Measurements from ENCODE around the gene ZC3HAV1L.
"Not testable (repeated sequence)": the region's sequence is repeated elsewhere in the genome, so short reads cannot be mapped to it uniquely, and the experiment has no call there.

ZC3HAV1L gene

GRCh38 chr7:139066315-139066714 lies 30.5 kb upstream of the ZC3HAV1L start:
- no peak for TF ChIP-seq CTCF (IDR thresholded peaks at IDR 0.05; ENCODE audit: low read length, missing control alignments)
- no peak for DNase-seq (ENCODE audit: low read depth)
- H3K4me3 ChIP-seq (replicated peaks; ENCODE audit: low read depth, low read length): no peak overlapping the region

GRCh38 chr7:139065323-139065722 lies 29.5 kb upstream of the ZC3HAV1L start:
- TF ChIP-seq CTCF (IDR thresholded peaks at IDR 0.05; ENCODE audit: low read length, missing control alignments): no peak
- no peak for DNase-seq (ENCODE audit: low read depth)
- no peak overlapping the region for H3K4me3 ChIP-seq (replicated peaks; ENCODE audit: low read depth, low read length)

- DNase-seq (ENCODE audit: low read depth): no peak
- H3K4me3 ChIP-seq (replicated peaks; ENCODE audit: low read depth, low read length): no peak overlapping the region
- no peak for TF ChIP-seq CTCF (IDR thresholded peaks at IDR 0.05; ENCODE audit: low read length, missing control alignments)
These were observed 25.6 kb upstream of the ZC3HAV1L start for GRCh38 chr7:139061416-139061815.

DNA sequence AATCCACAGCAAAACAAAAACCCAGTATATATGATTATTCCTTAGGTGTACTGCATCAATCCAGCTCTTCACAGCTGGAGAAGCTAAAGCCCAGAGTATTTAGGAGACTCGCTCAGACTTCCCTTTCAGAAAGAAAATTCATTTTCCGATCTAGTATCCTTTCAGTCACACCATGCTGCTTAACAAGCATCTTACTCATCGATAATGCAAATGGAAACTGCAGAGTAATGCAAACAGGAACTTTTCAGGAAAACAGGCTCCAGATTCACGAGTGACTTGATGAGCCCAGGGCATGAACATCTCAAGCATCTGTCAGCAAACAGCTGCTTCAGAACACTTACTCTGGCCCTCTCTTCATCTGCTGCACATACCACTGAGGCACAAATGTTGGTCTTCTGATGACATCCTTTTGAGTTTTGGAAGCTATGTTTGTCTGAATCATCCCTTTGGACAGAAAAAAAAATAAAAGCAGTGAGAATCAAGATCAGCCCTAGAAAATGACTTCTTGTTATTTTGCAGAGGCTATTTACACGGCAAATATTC lies 24.9 kb upstream of the ZC3HAV1L start:
- no peak overlapping the region for H3K4me3 ChIP-seq (replicated peaks; ENCODE audit: low read depth, low read length)
- DNase-seq (ENCODE audit: low read depth): no peak
- TF ChIP-seq CTCF (IDR thresholded peaks at IDR 0.05; ENCODE audit: low read length, missing control alignments): no peak

DNA sequence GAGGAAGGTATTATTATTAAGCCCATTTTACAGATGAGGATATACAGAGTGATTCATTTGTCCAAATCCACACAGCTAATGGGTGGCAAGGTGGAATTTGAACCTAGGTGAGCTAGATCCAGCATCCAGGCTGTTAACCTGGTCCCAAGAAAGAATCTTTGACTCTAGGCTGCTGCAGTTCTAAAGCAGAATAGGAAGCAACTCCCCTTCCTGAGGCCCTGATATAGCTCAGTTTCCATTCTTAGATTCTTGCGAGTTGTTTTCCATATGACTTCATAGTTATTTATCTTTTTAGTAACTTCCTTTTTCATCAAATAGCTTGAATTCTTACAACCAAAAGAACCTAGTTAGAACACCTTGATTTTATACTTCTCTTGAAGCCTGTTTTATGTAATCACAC lies 24.1 kb upstream of the ZC3HAV1L start:
- DNase-seq (ENCODE audit: low read depth): peak; percentile 27
- no peak for TF ChIP-seq CTCF (IDR thresholded peaks at IDR 0.05; ENCODE audit: low read length, missing control alignments)
- no peak overlapping the region for H3K4me3 ChIP-seq (replicated peaks; ENCODE audit: low read depth, low read length)

- TF ChIP-seq CTCF (IDR thresholded peaks at IDR 0.05; ENCODE audit: low read length, missing control alignments): no peak
- no peak overlapping the region for H3K4me3 ChIP-seq (replicated peaks; ENCODE audit: low read depth, low read length)
- DNase-seq (ENCODE audit: low read depth): peak; percentile 80
These were observed 23.1 kb upstream of the ZC3HAV1L start for GRCh38 chr7:139058943-139059342.

DNA sequence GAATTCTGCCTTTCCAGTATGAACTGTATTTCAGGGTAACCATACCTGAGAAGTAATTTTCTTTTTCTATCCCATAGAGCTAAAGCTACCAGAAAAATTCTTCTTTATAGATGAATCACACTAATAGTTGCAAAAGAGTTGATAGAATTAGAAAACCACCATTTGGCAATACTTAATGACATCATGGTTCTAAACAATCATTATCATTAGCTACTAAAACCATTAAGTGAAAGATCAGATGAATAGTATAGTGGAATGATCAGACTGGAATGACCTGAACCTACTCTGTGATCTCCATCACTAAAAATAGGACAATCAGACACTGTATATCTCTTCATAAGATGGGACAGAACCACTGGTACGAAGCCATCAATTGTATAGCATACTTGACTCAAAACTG lies 19.8 kb upstream of the ZC3HAV1L start:
- no peak for TF ChIP-seq CTCF (IDR thresholded peaks at IDR 0.05; ENCODE audit: low read length, missing control alignments)
- H3K4me3 ChIP-seq (replicated peaks; ENCODE audit: low read depth, low read length): no peak overlapping the region
- DNase-seq (ENCODE audit: low read depth): no peak

GRCh38 chr7:139054656-139055055 lies 18.8 kb upstream of the ZC3HAV1L start:
- DNase-seq (ENCODE audit: low read depth): not testable (repeated sequence)

More at GRCh38 chr7:139054656-139055055, 18.8 kb upstream of the ZC3HAV1L start:
- H3K4me3 ChIP-seq (replicated peaks; ENCODE audit: low read depth, low read length): not testable (repeated sequence)

All from fibroblast of pulmonary artery (primary cell).